ENCODE data around the gene ACTR6. TPM values are rescaled to one million over a fixed set of nuclear protein-coding genes. Genes with fewer than 3 reads are reported as not detected.

The ACTR6 gene
- total and polyA plus RNA-seq, 10 of the 15 experiments (the other 5 are each of a cell fraction or from before 2014, with no cell fraction given), result 17.4 to 62.4 (median 40.5) TPM

GRCh38 chr12:100159391-100160104 lies 41.1 kb upstream of the ACTR6 start:
- CTCF ChIA-PET, result interaction anchor here (0.6 to 1.0 kb wide), 2 partner anchors 14 to 22 kb away, joined by 3 to 4 read pairs; no protein-coding TSS in a partner anchor
- no peak overlapping the region for H3K9ac ChIP-seq (ENCODE audit: control insufficient read depth, insufficient read depth, low read length)

GRCh38 chr12:100163416-100164152 lies 37.0 kb upstream of the ACTR6 start:
- intact Hi-C loops (cut with micrococcal nuclease; ENCODE audit: unreplicated experiment), result loop anchor here (2.0 kb wide), 1 partner anchor 37 kb away; the partner anchor contains the start of gene ACTR6
- ChIA-PET SMC1A (ENCODE audit: uncharacterized antibody, unreplicated experiment) (interaction anchor here (0.6 to 1.5 kb wide), 6 partner anchors 21 to 1209 kb away, joined by 3 to 4 read pairs (median 3); no protein-coding TSS in a partner anchor), CTCF (interaction anchor here (0.9 to 4.3 kb wide), 9 partner anchors 9 to 392 kb away, joined by 3 to 47 read pairs (median 5); partner anchors contain the start of gene ACTR6), POLR2A (interaction anchor here (0.6 to 1.7 kb wide), 2 partner anchors 24 to 166 kb away, joined by 3 to 8 read pairs; no protein-coding TSS in a partner anchor), RAD21 (ENCODE audit: unreplicated experiment) (interaction anchor here (0.7 to 1.5 kb wide), 3 partner anchors 22 to 37 kb away, joined by 3 to 6 read pairs (median 3); no protein-coding TSS in a partner anchor)
- Histone ChIP-seq H3K4me3 (no peak overlapping the region), H3K9me3 (replicated peaks; ENCODE audit: control insufficient read depth, insufficient read depth, low read length) (no peaks in the 10 kb centered on the region), H3K4me1 (ENCODE audit: control insufficient read depth, insufficient read depth, low read length) (0 out of 2 replicates have a peak, but pooled peaks cover 3% of the 10 kb centered on the region), H4K20me1 (ENCODE audit: control insufficient read depth, insufficient read depth) (no peaks in the 10 kb centered on the region), H2AFZ (ENCODE audit: control insufficient read depth, low read depth, low read length) (peak overlapping the region; percentile 65), H3K4me2 (ENCODE audit: control insufficient read depth, insufficient read depth) (peak overlapping the region; percentile 64), H3K36me3 (ENCODE audit: control insufficient read depth in 2 of 2, insufficient read depth in 2 of 2, low read length in 1 of 2) (no peaks in the 10 kb centered on the region), H3K79me2 (ENCODE audit: control insufficient read depth, insufficient read depth, low read length) (no peaks in the 10 kb centered on the region), H3K27ac (ENCODE audit: control insufficient read depth, insufficient read depth) (no peak overlapping the region; the same call in 1 of the 2 replicates), H3K27me3 (replicated peaks in 1 of 2; ENCODE audit: control insufficient read depth in 2 of 2, insufficient read depth in 2 of 2, low read length in 1 of 2) (no peaks in the 10 kb centered on the region), H3K9ac (ENCODE audit: control insufficient read depth, insufficient read depth, low read length) (no peak overlapping the region)
- FAIRE-seq (peak; percentile 47), ATAC-seq (peak; percentile 100), DNase-seq (ENCODE audit: low read depth, low spot score) (no peak)
- no TSS peak for BruUV-seq (replicated peaks)
- WGBS (ENCODE audit: insufficient coverage, insufficient replicate concordance, low lambda C conversion rate, missing lambda C conversion rate), result 20% methylated on average over 16 of the region's 16 CpGs
- in situ Hi-C loops (cut with MboI), result no loop called here
- TF ChIP-seq GATAD2B (conservative IDR thresholded peaks at IDR 0.05; ENCODE audit: low read depth) (no peak), ZZZ3 (IDR thresholded peaks at IDR 0.05; ENCODE audit: control insufficient read depth, insufficient read length, low read depth) (no peak), RFX5 (IDR thresholded peaks at IDR 0.05; ENCODE audit: low read depth, low read length) (no peak), SMC3 (IDR thresholded peaks at IDR 0.05; ENCODE audit: borderline replicate concordance, low read length) (no peak), IKZF1 (conservative IDR thresholded peaks at IDR 0.05) (no peak), TAF1 (IDR thresholded peaks at IDR 0.05; ENCODE audit: borderline replicate concordance, low read depth, low read length) (no peak), USF1 (IDR thresholded peaks at IDR 0.05; ENCODE audit: borderline replicate concordance, extremely low read length, insufficient read depth, low read depth, low read length) (no peak), SRF (IDR thresholded peaks at IDR 0.05; ENCODE audit: low read depth in 2 of 2, low read length in 2 of 2) (no peak), BCLAF1 (IDR thresholded peaks at IDR 0.05) (no peak)

More at GRCh38 chr12:100159391-100160104, 41.1 kb upstream of the ACTR6 start:
- Histone ChIP-seq H3K9me3 (replicated peaks; ENCODE audit: control insufficient read depth, insufficient read depth, low read length) (no peaks in the 10 kb centered on the region), H3K4me3 (no peak overlapping the region), H3K4me2 (ENCODE audit: control insufficient read depth, insufficient read depth) (no peak overlapping the region), H4K20me1 (ENCODE audit: control insufficient read depth, insufficient read depth) (no peaks in the 10 kb centered on the region), H3K79me2 (ENCODE audit: control insufficient read depth, insufficient read depth, low read length) (no peaks in the 10 kb centered on the region), H3K4me1 (ENCODE audit: control insufficient read depth, insufficient read depth, low read length) (0 out of 2 replicates have a peak, but pooled peaks cover 6% of the 10 kb centered on the region), H3K27me3 (replicated peaks in 1 of 2; ENCODE audit: control insufficient read depth in 2 of 2, insufficient read depth in 2 of 2, low read length in 1 of 2) (no peaks in the 10 kb centered on the region), H3K27ac (ENCODE audit: control insufficient read depth, insufficient read depth) (no peak overlapping the region), H2AFZ (ENCODE audit: control insufficient read depth, low read depth, low read length) (no peak overlapping the region), H3K36me3 (ENCODE audit: control insufficient read depth in 2 of 2, insufficient read depth in 2 of 2, low read length in 1 of 2) (no peaks in the 10 kb centered on the region)
- in situ Hi-C loops (cut with MboI) (no loop called here), intact Hi-C loops (cut with micrococcal nuclease; ENCODE audit: unreplicated experiment) (loop anchor here (10.0 kb wide), 1 partner anchor 395 kb away; no protein-coding TSS in a partner anchor)
- no peak for TF ChIP-seq KDM1A (IDR thresholded peaks at IDR 0.05; ENCODE audit: borderline replicate concordance)
- no peak for FAIRE-seq
- no peak for ATAC-seq
- RAD21 ChIA-PET (ENCODE audit: unreplicated experiment), result no interaction called here
- no peak for DNase-seq (ENCODE audit: low read depth, low spot score)
- no TSS peak for BruUV-seq (replicated peaks)
- WGBS (ENCODE audit: insufficient coverage, insufficient replicate concordance, low lambda C conversion rate, missing lambda C conversion rate), result 82% methylated on average over 9 of the region's 9 CpGs
- SMC1A ChIA-PET (ENCODE audit: uncharacterized antibody, unreplicated experiment), result interaction anchor here (1.5 kb wide), 1 partner anchor 25 kb away, joined by 3 read pairs; no protein-coding TSS in a partner anchor
- POLR2A ChIA-PET, result no interaction called here

All from GM12878 (cell line).